ENCODE data around the gene ANXA2.

ANXA2 gene

DNA sequence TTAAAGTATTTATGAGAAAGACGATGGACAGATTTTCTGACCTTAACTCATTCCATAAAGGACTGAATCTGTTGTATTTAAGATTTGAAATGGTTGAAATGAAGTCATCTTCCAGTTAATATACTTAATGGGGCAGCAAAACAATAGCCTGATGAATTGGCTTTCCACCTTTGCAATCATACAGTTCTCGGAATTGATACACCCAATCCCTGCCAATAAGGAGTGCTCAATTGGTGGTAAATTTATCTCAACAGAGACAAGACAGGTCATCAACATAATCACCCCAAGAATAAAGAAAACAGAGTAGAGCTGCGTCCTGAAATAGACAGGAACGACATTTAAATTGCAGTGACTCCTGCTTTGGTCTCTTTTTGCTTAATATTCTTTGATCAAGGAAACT lies 11.2 kb downstream of the ANXA2 start:
- no peak for DNase-seq

DNA sequence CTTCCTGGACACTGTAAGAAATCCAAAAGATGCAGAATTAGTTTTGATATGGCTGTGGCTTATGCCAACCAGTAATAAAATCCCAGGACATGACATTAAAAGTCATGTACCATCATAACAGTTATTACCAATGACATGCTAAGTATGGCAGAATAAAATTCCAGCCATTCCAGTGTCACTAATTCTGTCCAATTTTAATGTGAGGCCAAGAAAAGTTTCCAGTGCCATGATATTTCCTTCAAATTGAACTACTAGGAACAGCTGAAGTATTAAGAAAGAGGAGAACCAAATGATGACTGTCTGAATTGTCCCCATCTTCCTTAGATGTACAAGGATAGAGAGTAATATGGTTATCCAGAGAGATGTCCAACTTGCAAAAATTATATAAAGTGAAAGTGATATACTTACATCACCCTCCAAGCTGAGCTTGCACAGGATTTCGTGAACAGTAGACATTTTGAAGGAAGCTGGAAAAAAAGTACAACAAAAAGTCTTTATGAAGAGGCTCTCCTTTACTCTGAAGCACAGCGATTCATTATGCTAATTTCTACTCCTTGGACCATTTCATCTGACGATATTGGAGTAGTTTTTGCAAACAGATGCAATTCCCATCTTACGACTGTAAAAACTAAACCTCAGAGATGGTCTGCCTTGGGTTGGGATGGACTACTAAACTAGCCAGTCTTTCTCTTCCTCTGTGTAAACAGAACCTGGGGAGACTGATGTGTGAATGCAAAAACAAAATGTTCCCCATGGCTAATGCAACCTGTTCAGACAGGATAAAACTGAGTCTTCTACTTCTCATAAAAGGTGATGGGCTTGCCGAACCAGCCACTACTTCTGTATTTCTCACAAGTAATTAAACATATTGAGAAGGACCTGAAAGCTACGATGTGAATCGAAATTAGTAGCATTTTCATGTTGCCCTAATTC lies 11.9 kb downstream of the ANXA2 start:
- no peak for DNase-seq

GRCh38 chr15:60384526-60385126 lies 13.2 kb downstream of the ANXA2 start:
- DNase-seq, result no peak

DNA sequence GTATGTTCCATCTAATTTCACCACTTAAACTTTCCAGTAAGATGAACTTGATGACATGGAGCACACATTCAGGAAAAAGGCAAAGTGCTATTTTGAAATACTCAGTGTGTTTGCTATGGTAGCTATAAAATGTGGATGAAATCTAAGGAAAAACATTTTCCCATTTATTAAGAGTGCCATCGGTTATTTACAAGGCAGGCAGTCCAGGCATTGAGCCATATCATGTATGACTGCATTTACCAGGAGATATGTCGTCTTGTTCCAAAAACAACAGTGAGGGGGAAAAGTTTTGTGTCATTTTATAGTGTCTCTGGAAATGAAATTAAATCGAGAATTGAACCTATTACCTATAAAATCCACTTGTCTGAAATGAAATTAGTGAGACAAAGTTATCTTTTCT lies 13.7 kb downstream of the ANXA2 start:
- no peak for DNase-seq

GRCh38 chr15:60382773-60383674 lies 14.8 kb downstream of the ANXA2 start:
- no peak for DNase-seq

DNA sequence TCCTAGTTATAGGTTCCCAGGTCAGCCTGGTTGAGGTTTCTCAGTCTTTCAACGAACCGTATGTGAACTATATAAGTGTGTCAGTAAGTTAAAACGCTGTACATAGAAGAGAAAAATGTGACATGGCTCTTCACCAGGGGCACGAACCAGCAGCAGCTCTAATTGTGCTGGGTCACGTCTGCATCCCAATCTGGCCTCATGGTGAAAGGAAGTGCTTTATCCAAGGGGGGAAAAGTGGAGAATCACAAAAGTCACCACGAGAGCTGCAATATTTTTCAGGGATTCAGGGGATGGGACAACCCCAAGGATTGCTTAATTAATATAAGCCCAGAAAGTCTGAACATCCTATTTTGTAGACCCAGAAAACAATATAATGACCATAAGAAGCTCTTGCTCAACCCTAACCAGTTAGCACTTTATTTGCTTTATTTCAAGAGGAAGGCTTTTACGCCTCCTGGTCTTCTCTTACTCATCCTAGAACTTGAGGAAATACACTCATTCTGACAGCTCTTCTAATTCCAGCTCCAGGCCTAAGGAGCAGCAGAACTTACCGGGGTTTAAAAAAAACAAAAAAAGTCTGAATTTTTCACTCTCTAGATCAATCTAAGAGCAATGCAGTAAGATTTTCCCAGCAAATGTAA lies 16.5 kb downstream of the ANXA2 start:
- DNase-seq, result no peak

GRCh38 chr15:60379525-60380274 lies 18.1 kb downstream of the ANXA2 start:
- DNase-seq, result no peak

- no peak for DNase-seq
Measured at GRCh38 chr15:60379185-60379524, 18.6 kb downstream of the ANXA2 start.

DNA sequence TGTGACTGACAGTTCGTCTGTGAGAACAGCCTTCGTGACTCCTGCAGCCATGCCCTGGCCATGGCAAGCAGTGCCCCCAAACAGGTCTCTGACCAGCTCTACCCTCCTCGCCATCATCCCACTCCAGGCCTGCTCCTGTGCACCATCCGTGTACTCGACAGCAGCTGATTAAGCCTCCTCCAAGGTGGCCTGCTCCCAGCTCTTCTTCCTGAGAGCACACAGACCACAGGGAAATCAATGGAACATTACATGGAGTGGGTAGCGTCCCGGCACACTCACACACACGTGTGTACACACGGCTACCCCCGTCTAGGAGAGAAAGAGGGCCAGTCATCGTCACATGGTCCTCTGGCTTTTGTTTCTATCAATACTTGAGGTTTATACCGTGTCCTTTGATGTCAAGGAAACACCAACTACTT lies 21.1 kb downstream of the ANXA2 start:
- DNase-seq, result no peak

DNA sequence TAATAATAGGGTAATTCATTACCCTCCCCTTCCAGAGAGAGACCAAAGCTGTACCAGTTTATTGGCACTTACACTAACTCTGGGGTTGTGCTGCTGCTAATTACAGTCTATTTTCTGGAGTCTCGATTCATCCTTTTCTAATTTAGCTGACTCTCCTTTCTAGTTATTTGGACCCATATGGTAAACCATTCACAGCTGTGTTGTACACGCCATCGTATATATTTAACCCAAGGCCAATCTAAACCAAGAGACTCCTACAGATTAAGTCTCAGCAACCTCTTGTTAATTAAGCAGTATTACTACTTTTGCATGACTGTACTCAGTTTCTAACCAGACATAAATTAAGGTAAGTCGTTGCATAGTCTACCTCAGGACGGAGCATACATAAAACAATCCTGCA lies 22.5 kb downstream of the ANXA2 start:
- DNase-seq, result no peak

GRCh38 chr15:60374628-60375081 lies 23.1 kb downstream of the ANXA2 start:
- no peak for DNase-seq

- no peak for DNase-seq
Measured at GRCh38 chr15:60374209-60374608, 23.6 kb downstream of the ANXA2 start.

DNA sequence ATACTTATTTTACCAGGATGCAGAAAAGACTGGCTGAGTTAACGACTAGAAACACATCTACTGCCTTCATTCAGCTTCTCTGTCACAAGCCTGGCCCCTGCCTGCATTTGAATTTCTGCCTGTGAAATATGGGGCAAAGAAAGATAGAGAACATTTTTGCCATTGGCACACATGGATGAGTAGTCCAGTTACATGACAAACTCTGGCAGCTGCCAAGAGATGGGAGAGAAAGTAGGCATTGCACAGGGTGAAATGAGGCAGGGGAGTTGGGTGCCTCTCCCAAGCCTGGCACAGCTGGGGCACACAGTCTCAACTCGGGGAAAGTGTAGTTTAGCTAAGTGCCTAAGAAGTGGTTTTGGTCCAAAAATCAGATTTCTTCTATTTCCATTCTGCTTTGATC lies 24.0 kb downstream of the ANXA2 start:
- DNase-seq, result no peak

- DNase-seq, result no peak
Measured at GRCh38 chr15:60373327-60373726, 24.5 kb downstream of the ANXA2 start.

DNA sequence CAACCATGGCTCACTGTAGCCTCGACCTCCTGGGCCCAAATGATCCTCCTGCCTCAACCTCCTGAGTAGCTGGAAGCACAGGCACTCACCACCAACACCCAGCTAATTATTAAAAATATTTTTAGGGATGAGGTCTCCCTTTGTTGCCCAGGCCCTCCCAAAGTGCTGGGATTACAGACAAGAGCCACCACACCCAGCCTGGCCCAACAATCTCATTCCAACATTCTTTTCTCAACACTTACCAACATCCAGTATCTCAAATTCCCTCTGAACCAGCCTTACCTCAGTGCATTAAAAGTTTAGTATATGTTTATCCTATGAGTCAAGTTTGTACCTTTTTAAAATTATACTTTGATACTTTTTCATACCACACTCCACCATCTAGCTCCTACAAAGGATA lies 25.0 kb downstream of the ANXA2 start:
- no peak for DNase-seq

DNA sequence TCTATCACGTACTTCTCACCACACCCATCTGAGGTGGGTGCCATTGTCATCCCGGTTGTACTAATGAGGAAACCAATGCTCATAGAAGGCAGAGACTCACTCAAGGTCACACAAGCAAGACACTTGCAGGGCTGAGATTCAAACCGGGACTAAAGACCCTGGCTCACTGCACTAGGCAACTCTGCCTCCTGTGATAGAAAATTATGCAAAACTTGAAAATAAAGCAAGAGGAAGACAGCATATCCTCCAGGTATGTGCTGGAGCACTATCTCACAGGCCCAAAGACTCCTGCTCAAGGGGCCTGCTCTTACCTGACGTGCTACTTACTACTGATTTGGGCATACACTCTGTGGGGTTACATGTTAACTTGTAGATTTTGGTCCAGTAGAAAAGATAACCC lies 25.6 kb downstream of the ANXA2 start:
- DNase-seq, result no peak

DNA sequence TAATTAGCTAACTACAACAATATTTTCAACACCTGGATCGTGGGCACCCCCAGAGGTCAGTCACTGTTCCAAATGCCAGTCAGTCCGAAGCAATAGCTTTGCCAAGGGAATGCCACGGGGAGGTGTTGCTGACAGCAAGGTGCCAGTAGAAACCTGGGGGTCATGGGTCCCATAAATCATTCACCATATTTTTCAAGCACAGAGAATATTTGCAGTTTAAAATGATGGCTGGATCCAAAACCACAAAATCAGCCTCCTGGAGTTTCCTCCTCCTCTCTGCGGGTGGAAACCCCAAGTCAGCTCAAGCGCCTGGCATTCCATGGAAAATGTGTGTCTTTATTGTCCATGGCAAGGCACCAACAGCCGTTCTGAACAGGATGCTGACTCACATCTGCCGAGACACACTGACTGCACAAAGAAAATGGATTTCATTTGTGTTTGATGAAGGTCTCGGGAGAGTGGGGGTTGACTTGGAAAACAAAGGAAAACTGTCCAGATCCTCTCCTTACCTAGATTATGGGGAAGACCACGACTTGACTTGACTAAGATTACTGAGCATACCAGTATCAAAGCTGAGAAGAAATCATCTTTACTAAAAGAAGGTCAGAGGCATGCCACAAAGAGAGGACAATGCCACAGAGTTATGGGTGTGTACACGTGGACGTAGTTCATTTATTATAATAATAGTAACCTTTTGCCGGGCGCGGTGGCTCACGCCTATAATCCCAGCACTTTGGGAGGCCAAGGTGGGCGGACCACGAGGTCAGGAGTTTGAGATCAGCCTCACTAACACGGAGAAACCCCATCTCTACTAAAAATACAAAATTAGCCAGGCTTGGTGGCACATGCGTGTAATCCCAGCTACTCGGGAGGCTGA lies 26.4 kb downstream of the ANXA2 start:
- DNase-seq, result peak; percentile 69

- no peak for DNase-seq
Measured at GRCh38 chr15:60370869-60371136, 27.0 kb downstream of the ANXA2 start.

DNA sequence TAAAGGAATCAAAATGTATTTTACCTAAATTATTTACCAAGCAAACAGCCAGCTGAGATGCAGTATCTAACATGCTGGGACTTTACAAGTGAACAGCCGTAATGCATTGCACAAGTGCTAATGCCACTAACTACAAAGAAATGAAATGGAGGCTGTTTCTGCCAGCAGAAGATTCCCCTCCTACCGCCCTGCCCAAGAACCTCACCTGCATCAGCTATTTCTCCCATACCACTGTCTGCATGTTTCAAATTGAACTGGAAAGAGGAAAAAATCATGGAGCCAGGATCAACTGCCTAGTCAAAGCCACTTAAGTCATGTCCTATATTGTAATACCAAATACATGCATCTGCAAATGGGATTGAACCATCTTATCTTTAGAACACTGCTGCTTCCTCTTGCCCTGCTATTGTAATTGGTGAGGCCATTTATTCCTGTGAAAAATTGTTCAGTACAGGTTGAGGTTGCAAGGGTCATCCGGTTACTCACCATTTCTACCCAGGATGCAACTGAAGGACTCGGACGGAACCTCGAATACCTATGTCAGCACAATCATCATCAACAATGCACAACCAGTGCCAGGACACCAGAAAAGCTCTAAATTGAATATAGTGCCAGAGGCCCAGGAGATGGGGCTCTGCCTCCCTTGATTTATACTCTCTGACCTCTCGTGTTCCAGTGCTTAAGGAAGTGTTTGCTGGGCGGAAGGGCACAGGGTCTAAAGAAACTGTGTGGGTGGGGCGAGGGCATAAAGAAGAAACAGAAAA lies 27.5 kb downstream of the ANXA2 start:
- DNase-seq, result no peak

- DNase-seq, result no peak
Measured at GRCh38 chr15:60369696-60370095, 28.1 kb downstream of the ANXA2 start.

- DNase-seq, result no peak
Measured at GRCh38 chr15:60364612-60364924, 33.2 kb downstream of the ANXA2 start.
